HG03159 (cell line): Measurements from ENCODE around the gene HS1BP3.
A peak's percentile ranks its signal among the peaks of the same experiment; 100 is the strongest.

Experiments used
- ATAC-seq: cut with Tn5 transposase; IDR thresholded peaks from one replicate; pipeline ENCODE4 v1.9.1; 2021; ENCODE audit warnings: mild to moderate bottlenecking, moderate library complexity; ENCODE audit not compliant: unreplicated experiment

HS1BP3 gene

GRCh38 chr2:20675701-20676352 is 24.9 kb upstream of the HS1BP3 start:
- peak; percentile 65 for ATAC-seq

GRCh38 chr2:20674974-20675679 is 24.2 kb upstream of the HS1BP3 start:
- no peak for ATAC-seq

- ATAC-seq = no peak
Observed at GRCh38 chr2:20674309-20674965, 23.5 kb upstream of the HS1BP3 start.

GRCh38 chr2:20673686-20674308 is 22.9 kb upstream of the HS1BP3 start:
- no peak for ATAC-seq

- ATAC-seq = no peak
Observed at GRCh38 chr2:20672201-20672951, 21.5 kb upstream of the HS1BP3 start.

GRCh38 chr2:20671736-20672080 is 20.8 kb upstream of the HS1BP3 start:
- ATAC-seq = no peak

GRCh38 chr2:20671036-20671735 is 20.3 kb upstream of the HS1BP3 start:
- ATAC-seq = no peak

- ATAC-seq = no peak
Observed at GRCh38 chr2:20670315-20671035, 19.6 kb upstream of the HS1BP3 start.

GRCh38 chr2:20669562-20670314 is 18.8 kb upstream of the HS1BP3 start:
- ATAC-seq = no peak

GRCh38 chr2:20668871-20669475 is 18.1 kb upstream of the HS1BP3 start:
- no peak for ATAC-seq

GRCh38 chr2:20668451-20668850 is 17.6 kb upstream of the HS1BP3 start:
- no peak for ATAC-seq

GRCh38 chr2:20667531-20668401 is 16.9 kb upstream of the HS1BP3 start:
- peak; percentile 12 for ATAC-seq

- ATAC-seq = peak; percentile 32
Observed at GRCh38 chr2:20667151-20667530, 16.2 kb upstream of the HS1BP3 start.

- ATAC-seq = peak; percentile 30
Observed at GRCh38 chr2:20666304-20667150, 15.6 kb upstream of the HS1BP3 start, which contains the start of gene GDF7. GDF7 (plus strand) TSS chr2:20667144; CDS start chr2:20667240, 96 bp downstream.

GRCh38 chr2:20666005-20666303 is 15.1 kb upstream of the HS1BP3 start:
- peak; percentile 3 for ATAC-seq

- ATAC-seq = peak; percentile 0
Observed at GRCh38 chr2:20665243-20666004, 14.5 kb upstream of the HS1BP3 start.
